SW480 (cell line): ENCODE measurements around the gene FRMD5.
A peak's percentile ranks its signal among the peaks of the same experiment; 100 is the strongest.
"Not testable (repeated sequence)": the region's sequence is repeated elsewhere in the genome, so short reads cannot be mapped to it uniquely, and the experiment has no call there.

Source experiments
- DNase-seq: peaks from one replicate; pipeline ENCODE4 v3.0.0-alpha.2; 2016; ENCODE audit warnings: low spot score

Gene FRMD5

GRCh38 chr15:44195151-44195740 lies at the start of gene FRMD5:
Gene FRMD5, minus strand, starts transcription at chr15:44195271.
- DNase-seq, result peak; percentile 96

GRCh38 chr15:44243829-44244228 lies 48.8 kb upstream of the FRMD5 start:
- no peak for DNase-seq

- DNase-seq, result no peak
Measured at GRCh38 chr15:44243141-44243540, 48.1 kb upstream of the FRMD5 start.

GRCh38 chr15:44231842-44232241 lies 36.8 kb upstream of the FRMD5 start:
- no peak for DNase-seq

GRCh38 chr15:44229301-44229700 lies 34.2 kb upstream of the FRMD5 start:
- DNase-seq, result not testable (repeated sequence)

- no peak for DNase-seq
Measured at GRCh38 chr15:44227584-44227983, 32.5 kb upstream of the FRMD5 start.

- not testable (repeated sequence) for DNase-seq
Measured at GRCh38 chr15:44227001-44227400, 31.9 kb upstream of the FRMD5 start.

- DNase-seq, result no peak
Measured at GRCh38 chr15:44222478-44222877, 27.4 kb upstream of the FRMD5 start.

- DNase-seq, result no peak
Measured at GRCh38 chr15:44219073-44219472, 24.0 kb upstream of the FRMD5 start.

- DNase-seq, result no peak
Measured at GRCh38 chr15:44216958-44217357, 21.9 kb upstream of the FRMD5 start.

GRCh38 chr15:44215594-44215993 lies 20.5 kb upstream of the FRMD5 start:
- DNase-seq, result peak; percentile 48

GRCh38 chr15:44208956-44209355 lies 13.9 kb upstream of the FRMD5 start:
- no peak for DNase-seq

- DNase-seq, result no peak
Measured at GRCh38 chr15:44207643-44208042, 12.6 kb upstream of the FRMD5 start.

- peak; percentile 37 for DNase-seq
Measured at GRCh38 chr15:44199393-44199792, 4.3 kb upstream of the FRMD5 start.

GRCh38 chr15:44194323-44195150 lies 534 bp downstream of the FRMD5 start:
- DNase-seq, result peak; percentile 67

GRCh38 chr15:44193651-44194322 lies 1.3 kb downstream of the FRMD5 start:
- peak; percentile 37 for DNase-seq

- DNase-seq, result no peak
Measured at GRCh38 chr15:44188795-44189194, 6.3 kb downstream of the FRMD5 start.

GRCh38 chr15:44186705-44187104 lies 8.4 kb downstream of the FRMD5 start:
- no peak for DNase-seq

- no peak for DNase-seq
Measured at GRCh38 chr15:44183363-44183762, 11.7 kb downstream of the FRMD5 start.

- no peak for DNase-seq
Measured at GRCh38 chr15:44181410-44181809, 13.7 kb downstream of the FRMD5 start.

- DNase-seq, result no peak
Measured at GRCh38 chr15:44177139-44177538, 17.9 kb downstream of the FRMD5 start.

GRCh38 chr15:44173813-44174212 lies 21.3 kb downstream of the FRMD5 start:
- DNase-seq, result no peak

- DNase-seq, result no peak
Measured at GRCh38 chr15:44163370-44163769, 31.7 kb downstream of the FRMD5 start.
